ENCODE data around the gene PHC2. TPM values are rescaled to one million over a fixed set of nuclear protein-coding genes. Genes with fewer than 3 reads are reported as not detected.

Gene PHC2
- total RNA-seq, 1 donor from 2014 or later: 287 TPM

GRCh38 chr1:33339413-33339812 is 91.5 kb downstream of the PHC2 start:
- Mint-ChIP-seq H3K27me3 (ENCODE audit: unreplicated experiment) (peaks cover 15% of the 10 kb centered on the region), H3K4me3 (ENCODE audit: unreplicated experiment) (peak overlapping the region; percentile 72), H3K9me3 (ENCODE audit: unreplicated experiment) (peaks cover 23% of the 10 kb centered on the region), H3K4me1 (ENCODE audit: low read depth, unreplicated experiment) (peaks cover 83% of the 10 kb centered on the region), H3K27ac (ENCODE audit: unreplicated experiment) (peak overlapping the region; percentile 92), H3K36me3 (ENCODE audit: unreplicated experiment) (no peaks in the 10 kb centered on the region)
- no peak for TF ChIP-seq CTCF (IDR thresholded peaks at IDR 0.05; ENCODE audit: partially characterized antibody, unreplicated experiment)
- no peak for DNase-seq

- DNase-seq: no peak
- no peak for TF ChIP-seq CTCF (IDR thresholded peaks at IDR 0.05; ENCODE audit: partially characterized antibody, unreplicated experiment)
- H3K4me1 Mint-ChIP-seq (ENCODE audit: low read depth, unreplicated experiment): peaks cover 84% of the 10 kb centered on the region
- no peaks in the 10 kb centered on the region for H3K36me3 Mint-ChIP-seq (ENCODE audit: unreplicated experiment)
- peaks cover 15% of the 10 kb centered on the region for H3K27me3 Mint-ChIP-seq (ENCODE audit: unreplicated experiment)
- H3K27ac Mint-ChIP-seq (ENCODE audit: unreplicated experiment): peak overlapping the region; percentile 92
- H3K4me3 Mint-ChIP-seq (ENCODE audit: unreplicated experiment): peak overlapping the region; percentile 72
- peaks cover 23% of the 10 kb centered on the region for H3K9me3 Mint-ChIP-seq (ENCODE audit: unreplicated experiment)
These were observed 92.3 kb downstream of the PHC2 start for GRCh38 chr1:33338440-33339211.

- peaks cover 25% of the 10 kb centered on the region for H3K9me3 Mint-ChIP-seq (ENCODE audit: unreplicated experiment)
- no peaks in the 10 kb centered on the region for H3K36me3 Mint-ChIP-seq (ENCODE audit: unreplicated experiment)
- DNase-seq: no peak
- TF ChIP-seq CTCF (IDR thresholded peaks at IDR 0.05; ENCODE audit: partially characterized antibody, unreplicated experiment): no peak
- peak overlapping the region; percentile 72 for H3K4me3 Mint-ChIP-seq (ENCODE audit: unreplicated experiment)
- H3K27ac Mint-ChIP-seq (ENCODE audit: unreplicated experiment): peak overlapping the region; percentile 92
- peaks cover 15% of the 10 kb centered on the region for H3K27me3 Mint-ChIP-seq (ENCODE audit: unreplicated experiment)
- peaks cover 86% of the 10 kb centered on the region for H3K4me1 Mint-ChIP-seq (ENCODE audit: low read depth, unreplicated experiment)
These were observed 92.9 kb downstream of the PHC2 start for GRCh38 chr1:33338048-33338439.

GRCh38 chr1:33337441-33337840 is 93.5 kb downstream of the PHC2 start:
- peaks cover 25% of the 10 kb centered on the region for H3K9me3 Mint-ChIP-seq (ENCODE audit: unreplicated experiment)
- H3K4me3 Mint-ChIP-seq (ENCODE audit: unreplicated experiment): peak overlapping the region; percentile 72
- peak overlapping the region; percentile 92 for H3K27ac Mint-ChIP-seq (ENCODE audit: unreplicated experiment)
- peaks cover 14% of the 10 kb centered on the region for H3K27me3 Mint-ChIP-seq (ENCODE audit: unreplicated experiment)
- DNase-seq: no peak
- H3K4me1 Mint-ChIP-seq (ENCODE audit: low read depth, unreplicated experiment): peaks cover 86% of the 10 kb centered on the region
- no peaks in the 10 kb centered on the region for H3K36me3 Mint-ChIP-seq (ENCODE audit: unreplicated experiment)
- TF ChIP-seq CTCF (IDR thresholded peaks at IDR 0.05; ENCODE audit: partially characterized antibody, unreplicated experiment): no peak

- Mint-ChIP-seq H3K4me1 (ENCODE audit: low read depth, unreplicated experiment) (peaks cover 82% of the 10 kb centered on the region), H3K27ac (ENCODE audit: unreplicated experiment) (peak overlapping the region; percentile 92), H3K4me3 (ENCODE audit: unreplicated experiment) (peak overlapping the region; percentile 78)
These were observed 94.3 kb downstream of the PHC2 start for GRCh38 chr1:33336580-33336979.

More at GRCh38 chr1:33336580-33336979, 94.3 kb downstream of the PHC2 start:
- Mint-ChIP-seq H3K27me3 (ENCODE audit: unreplicated experiment) (peaks cover 11% of the 10 kb centered on the region), H3K9me3 (ENCODE audit: unreplicated experiment) (peaks cover 22% of the 10 kb centered on the region), H3K36me3 (ENCODE audit: unreplicated experiment) (no peaks in the 10 kb centered on the region)
- peak; percentile 82 for DNase-seq
- TF ChIP-seq CTCF (IDR thresholded peaks at IDR 0.05; ENCODE audit: partially characterized antibody, unreplicated experiment): no peak

Data from glutamatergic neuron (in vitro differentiated cells).